Activated CD4-positive, alpha-beta T cell treated with anti-CD3 and anti-CD28 coated beads for 4 hours (primary cell): ENCODE data around the gene LRMDA.

Source experiments
- DNase-seq, 2 donors: peaks; one replicate each; pipeline ENCODE4 v3.0.0-alpha.2; 2020

LRMDA gene

DNA sequence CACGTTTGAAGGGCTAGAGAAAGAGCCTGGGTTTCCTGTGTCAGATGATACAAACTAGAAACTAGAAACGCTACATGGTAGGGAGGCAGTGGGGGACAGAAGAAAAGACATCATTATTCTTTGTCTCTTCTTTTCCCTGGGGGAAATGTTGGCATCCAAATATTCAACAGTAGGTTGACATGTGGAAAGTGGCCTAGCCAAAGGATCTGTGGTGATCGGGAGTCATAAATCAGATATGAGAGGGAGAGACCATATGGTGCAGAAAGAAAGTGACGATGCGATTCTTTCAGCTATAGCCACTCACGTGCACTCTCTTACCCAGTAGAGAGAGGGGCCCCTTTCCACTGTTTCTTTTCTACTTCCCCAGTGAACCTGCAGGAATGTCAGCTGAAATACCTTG, 964.7 kb downstream of the LRMDA start:
- DNase-seq: no peak

DNA sequence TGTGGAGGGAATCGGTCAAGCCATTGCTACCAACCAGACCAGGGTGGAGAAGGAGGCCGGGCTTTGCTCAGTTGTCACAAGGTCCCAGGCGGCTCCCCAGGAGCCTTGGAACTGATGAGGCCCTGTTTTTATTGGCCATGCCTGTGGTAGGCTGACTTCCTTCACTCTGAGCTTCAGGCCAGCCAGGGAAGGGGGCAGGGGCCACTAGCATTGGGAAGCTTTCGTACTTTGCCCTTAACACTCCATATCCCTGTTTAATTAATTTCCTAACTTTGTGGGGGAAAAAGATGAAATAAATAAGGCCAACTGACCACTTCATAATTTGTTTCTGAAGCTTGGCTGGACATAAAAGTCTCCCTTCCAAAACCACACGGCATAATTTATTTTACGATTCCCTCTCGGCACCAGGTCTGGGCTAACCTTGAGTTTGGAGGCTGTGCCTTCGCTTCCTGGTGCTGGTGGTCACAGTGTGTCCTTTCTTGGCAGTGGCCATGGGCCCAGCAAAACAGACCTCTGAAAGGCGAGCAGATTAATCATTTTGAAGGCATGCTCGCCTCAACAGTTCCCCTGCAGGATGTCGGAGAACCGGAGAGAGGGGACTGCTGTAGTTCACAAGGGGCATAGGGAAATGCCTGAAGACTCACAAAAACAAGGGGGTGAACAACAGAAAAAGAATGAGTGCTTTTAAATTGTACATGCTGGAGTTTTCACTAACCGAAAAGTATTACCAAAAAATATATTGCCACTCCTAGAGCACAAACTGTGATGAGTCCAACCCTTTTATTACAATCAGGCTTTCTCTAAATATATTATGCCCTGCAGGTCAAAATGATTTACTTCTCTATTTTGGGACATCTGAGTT, 966.0 kb downstream of the LRMDA start:
- DNase-seq: no peak

DNA sequence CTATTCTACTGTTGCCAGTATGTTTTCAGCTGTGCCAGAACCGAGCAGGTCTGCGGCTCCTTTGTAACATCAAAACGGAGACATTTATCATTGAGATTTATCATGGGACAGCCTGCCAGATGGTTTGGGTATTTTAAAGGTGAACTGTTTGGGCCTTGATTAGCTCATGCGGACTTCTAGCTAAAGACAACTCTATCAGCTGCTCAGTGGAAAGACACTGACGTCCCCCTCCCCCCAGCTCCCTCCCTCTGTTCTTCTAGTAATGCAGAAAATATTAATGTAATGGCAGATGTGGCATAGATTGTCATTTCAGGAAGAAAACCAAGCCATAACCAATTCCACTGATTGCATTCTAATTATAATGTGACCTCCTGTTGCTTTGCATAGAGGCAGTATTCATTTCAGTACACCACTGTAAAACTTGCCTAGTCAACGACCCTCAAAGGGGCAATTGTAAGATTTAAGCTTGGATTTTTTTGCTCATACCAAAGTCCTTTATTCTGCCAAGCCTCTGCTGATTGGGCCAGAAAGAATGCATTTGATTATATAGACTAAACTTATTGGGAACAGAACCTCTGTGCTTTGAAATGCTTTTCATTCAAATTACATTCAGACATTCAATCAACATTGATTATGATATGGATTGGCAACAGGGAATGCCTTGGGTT, 966.8 kb downstream of the LRMDA start:
- no peak for DNase-seq

GRCh38 chr10:76399226-76399625, 967.8 kb downstream of the LRMDA start:
- DNase-seq: no peak

GRCh38 chr10:76401006-76401405, 969.6 kb downstream of the LRMDA start:
- no peak for DNase-seq

- DNase-seq: no peak
These were observed 972.5 kb downstream of the LRMDA start for GRCh38 chr10:76403912-76404311.

DNA sequence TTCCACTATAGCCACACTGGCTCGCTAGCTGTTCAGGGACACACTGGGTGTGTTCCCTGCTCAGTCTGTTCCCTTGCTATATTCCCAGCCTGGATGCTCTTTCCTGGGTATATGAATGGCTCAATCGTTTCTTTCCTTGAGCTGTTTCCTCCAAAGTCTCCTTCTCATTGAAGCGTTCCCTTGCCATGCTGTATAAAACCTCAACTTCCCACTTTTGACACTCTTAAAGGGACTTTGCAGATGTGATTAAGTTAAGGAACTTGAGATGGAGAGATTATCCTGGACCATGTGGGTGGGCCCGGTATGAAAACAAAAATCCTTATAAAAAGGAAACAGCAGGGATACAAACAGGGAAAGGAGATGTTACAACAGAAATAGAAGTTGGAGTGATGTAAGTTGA, 973.1 kb downstream of the LRMDA start:
- DNase-seq: no peak

- DNase-seq: no peak
These were observed 974.5 kb downstream of the LRMDA start for GRCh38 chr10:76405922-76406321.

DNA sequence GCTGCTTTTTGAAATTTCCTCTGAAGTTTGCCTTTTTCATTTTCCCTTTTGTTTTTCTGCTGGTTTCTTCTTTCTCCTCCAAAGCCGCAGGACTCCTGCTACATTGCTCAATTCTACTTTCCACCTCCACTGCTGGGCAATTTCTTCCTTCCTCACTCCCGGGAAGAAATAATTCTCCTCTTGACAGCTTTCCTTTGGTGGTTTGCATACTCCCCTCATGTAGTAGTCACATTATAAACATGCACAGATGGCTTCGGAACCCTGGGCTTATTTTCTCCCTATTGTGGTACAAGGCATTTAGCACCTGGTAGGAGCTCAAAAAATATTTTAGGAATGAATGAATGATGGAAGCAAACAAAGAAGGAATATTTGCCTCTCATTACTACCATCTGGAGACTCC, 977.2 kb downstream of the LRMDA start:
- DNase-seq: no peak

GRCh38 chr10:76411729-76412435, 980.5 kb downstream of the LRMDA start:
- DNase-seq: no peak

DNA sequence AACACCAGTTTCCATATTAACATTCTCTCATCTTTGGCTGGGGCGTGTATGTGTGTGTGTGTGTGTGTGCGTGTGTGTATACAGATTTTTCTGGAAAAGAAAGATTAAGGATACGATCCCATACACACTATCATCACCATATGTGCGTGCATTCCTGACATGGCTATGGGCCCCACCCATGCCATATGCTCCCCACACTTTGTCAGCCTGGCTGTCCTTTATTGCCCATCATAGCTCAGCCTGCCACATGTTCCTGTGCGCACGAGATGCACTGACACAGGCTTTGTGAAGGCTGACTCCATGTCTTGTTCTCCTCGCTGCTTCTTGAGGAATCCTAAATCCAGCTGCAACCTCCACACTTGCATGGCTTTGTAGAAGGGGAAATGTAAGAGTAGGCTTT, 984.1 kb downstream of the LRMDA start:
- no peak for DNase-seq

DNA sequence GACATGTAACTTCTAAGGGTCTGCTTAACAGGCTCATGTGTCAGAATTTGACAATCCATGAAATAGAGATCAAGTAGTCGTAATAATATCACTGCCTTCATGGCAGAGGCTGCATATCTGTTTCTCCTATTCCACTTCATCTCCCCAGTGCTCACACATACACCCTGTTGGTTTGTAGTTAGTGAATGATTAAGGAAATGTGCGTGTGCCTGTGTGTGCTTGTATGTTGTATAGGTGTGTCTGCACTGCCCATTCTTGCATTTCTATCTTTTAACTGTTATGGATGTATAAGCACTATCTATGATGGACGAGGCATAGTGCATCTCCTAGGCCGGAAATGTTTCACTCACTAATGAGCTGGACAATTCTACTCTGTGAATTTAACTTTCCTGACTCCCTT, 985.2 kb downstream of the LRMDA start:
- DNase-seq: no peak

DNA sequence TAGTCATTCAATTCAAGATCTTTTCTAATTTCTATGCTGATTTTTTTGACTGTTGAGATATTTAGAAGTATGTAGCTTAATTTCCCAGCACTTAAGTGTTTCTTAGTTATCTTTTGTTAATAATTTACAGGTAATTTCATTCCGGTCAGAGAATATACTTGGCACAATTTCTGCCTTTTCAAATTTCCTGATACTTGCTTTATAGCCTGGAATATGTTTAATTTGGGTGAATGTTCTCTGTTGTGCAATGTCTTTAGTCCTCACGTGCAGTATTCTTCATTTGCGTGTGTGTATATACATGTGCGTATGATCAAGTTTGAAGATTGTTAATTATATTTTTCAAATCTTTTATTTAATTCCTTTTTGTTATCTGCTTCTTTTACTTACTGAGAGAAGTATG, 989.3 kb downstream of the LRMDA start:
- no peak for DNase-seq

DNA sequence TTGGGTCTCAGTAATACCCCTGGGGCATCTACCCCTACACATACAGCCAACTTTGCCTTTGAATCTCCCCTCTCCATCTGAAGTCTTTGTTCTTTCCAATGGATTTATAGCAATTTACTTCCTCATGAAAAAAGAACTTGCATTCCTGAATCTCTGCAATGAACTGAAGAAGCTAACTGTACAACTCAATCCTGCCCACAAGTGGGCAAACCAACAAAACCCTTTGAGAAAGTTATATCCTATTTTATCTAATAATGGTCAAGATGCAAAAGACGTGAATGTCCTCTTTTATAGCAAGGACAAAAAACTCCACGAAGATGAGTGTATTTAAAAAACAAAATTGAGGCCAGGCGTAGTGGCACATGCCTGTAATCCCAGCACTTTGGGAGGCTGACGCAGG, 991.3 kb downstream of the LRMDA start:
- no peak for DNase-seq

GRCh38 chr10:76428551-76429367, 997.3 kb downstream of the LRMDA start:
- no peak for DNase-seq

- no peak for DNase-seq
These were observed 998.1 kb downstream of the LRMDA start for GRCh38 chr10:76429368-76430060.

DNA sequence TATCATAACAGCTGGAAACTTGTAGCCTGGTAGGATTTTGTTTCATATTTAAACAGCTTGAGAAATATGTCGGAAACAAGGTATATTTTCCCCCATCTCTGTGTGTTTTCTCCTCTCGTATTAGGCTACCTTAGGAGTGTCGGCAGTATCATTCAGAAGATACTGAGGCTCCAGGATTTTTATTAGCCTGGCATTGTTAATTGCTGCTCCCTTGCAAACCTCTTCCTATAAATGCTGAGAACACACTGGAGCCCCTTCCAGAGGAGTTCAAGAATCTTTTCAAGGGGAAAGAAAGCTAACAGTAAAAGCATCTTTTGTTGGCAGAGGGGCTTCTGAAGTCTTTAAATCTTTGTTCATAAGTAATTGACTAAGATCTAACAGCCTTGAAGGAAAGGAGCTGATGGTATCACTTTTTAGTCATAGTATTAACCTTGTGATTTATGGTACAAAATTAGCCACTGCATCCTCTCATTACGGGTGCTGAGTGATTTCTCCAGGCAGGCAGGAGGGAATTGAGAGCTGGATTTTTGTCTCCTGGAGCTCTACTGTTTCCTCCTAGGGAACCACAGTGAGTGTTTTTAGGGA, 998.7 kb downstream of the LRMDA start:
- DNase-seq: no peak

- no peak for DNase-seq
These were observed 1000.9 kb downstream of the LRMDA start for GRCh38 chr10:76432016-76433012.

DNA sequence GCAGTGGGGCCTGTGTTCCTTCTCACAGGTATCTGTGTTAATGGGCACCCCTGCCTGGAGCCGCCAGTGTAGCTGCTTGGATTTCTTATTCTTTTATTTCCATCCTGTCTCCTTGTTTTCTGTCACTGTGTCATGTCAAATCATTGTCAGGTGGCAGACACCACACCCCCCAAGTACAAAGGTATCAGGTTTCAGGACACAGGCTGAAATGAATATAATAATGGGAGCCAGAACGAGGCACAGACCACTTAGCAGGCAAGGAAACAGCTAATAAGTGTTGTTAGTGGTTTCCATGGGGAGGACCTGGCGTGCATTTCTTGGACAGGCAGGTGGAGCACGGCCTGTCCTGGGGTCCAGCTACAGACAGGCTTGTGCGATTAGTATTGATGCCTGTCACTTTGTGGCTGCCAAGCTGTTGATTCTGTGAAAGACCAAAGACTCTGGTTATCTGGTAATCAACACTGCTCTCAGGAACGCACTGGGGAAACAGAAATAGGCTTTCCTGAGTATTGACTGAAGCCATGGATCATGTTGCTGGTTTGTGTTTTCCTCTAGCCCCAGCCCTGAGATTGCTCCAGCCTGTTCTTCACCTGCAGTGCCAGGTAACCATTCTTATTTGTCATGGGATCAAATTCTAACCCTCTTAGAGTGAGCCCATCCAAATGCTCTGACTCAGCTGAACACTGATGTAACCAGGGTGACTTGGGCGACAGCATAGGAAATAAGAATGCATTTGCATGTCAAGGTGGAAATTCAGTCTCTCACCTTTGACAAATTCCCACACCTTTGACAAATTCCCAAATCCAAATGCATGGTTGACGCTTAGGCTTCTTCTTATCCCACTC, 1002.0 kb downstream of the LRMDA start:
- DNase-seq: no peak

GRCh38 chr10:76435157-76435556, 1003.7 kb downstream of the LRMDA start:
- DNase-seq: no peak
